Neutrophil (primary cell): ENCODE results near the gene MCM3AP.

ENCODE experiments used
- H3K27ac ChIP-seq: fragments of 200-600 bp; sonication (generic); 2 replicates; pipeline ENCODE4 v1.5.1; 2016; ENCODE audit warnings: mild to moderate bottlenecking, moderate library complexity
- H3K27me3 ChIP-seq: fragments of 200-600 bp; sonication (generic); 2 replicates; pipeline ENCODE4 v1.6.0; 2016; ENCODE audit warnings: mild to moderate bottlenecking
- H3K36me3 ChIP-seq: fragments of 200-600 bp; sonication (generic); 2 replicates; pipeline ENCODE4 v1.5.1; 2017
- H3K4me1 ChIP-seq, 2 experiments: fragments of 200-600 bp in 1 of 2; sonication (generic) in 1 of 2; 1 replicate in 1 of 2; 2 replicates in 1 of 2; pipeline versions ENCODE4 v1.5.1 to v1.6.1; 2013 to 2016; ENCODE audit warnings: low read depth in 1 of 2, low read length in 1 of 2, mild to moderate bottlenecking in 1 of 2, moderate library complexity in 1 of 2; ENCODE audit not compliant: control insufficient read depth in 1 of 2, insufficient read depth in 1 of 2
- H3K4me3 ChIP-seq, 2 experiments: fragments of 200-600 bp in 1 of 2; sonication (generic) in 1 of 2; 1 replicate in 1 of 2; 2 replicates in 1 of 2; pipeline ENCODE4 v1.5.1; 2013 to 2016; ENCODE audit warnings: low read depth in 1 of 2, low read length in 1 of 2, mild to moderate bottlenecking in 1 of 2, moderate library complexity in 1 of 2
- H3K9me3 ChIP-seq: fragments of 200-600 bp; sonication (generic); 2 replicates; pipeline ENCODE4 v1.5.1; 2016
- TF ChIP-seq, protein P1 (sequence below): fragments of 200-600 bp; sonication (generic); IDR thresholded peaks from 2 replicates; pipeline ENCODE4 v1.5.1; 2016; ENCODE audit warnings: antibody characterized with exemption

The MCM3AP gene

DNA sequence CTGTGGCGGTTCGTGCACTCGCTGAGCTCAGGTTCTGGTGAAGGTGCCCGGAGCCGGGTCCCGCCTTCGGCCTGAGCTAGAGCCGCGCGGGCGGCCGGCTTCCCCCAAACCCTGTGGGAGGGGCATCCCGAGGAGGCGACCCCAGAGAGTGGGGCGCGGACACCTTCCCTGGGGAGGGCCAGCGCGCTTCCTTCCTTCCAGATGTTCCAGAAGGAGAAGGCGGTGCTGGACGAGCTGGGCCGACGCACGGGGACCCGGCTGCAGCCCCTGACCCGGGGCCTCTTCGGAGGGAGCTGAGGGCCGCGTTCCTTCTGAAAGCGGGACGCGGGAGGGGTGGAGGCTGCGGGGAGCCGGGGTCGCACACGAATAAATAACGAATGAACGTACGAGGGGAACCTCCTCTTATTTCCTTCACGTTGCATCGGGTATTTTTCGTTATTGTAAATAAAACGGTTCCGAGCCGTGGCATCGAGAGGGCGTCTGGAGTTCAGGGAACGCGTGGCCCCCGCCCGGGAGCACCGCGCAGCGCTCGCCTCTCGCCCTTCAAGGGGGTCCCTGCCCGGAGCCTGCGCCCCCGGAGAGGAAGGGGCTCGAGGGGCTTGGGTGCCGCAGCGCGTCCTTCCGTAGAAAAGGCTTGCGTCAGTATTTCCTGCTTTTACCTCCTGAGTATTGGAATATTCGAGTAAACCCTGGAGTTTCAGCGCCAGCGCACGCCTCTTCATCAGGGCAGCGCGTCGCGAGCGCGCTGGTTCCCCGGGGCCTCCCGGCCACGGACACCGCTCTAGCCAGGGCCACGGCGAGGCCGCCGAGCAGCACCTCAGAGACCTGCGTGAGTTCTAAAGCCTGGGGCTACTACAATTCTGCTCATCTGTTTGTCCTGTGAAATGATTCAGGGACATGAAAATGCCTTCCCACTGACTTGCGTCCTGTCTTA is 12.2 kb upstream of the MCM3AP start:
- Histone ChIP-seq H3K36me3 (peaks cover 32% of the 10 kb centered on the region), H3K27ac (no peak overlapping the region), H3K9me3 (no peaks in the 10 kb centered on the region), H3K27me3 (peaks cover 41% of the 10 kb centered on the region), H3K4me3 (no peak overlapping the region), H3K4me1 (peaks cover 6 to 11% of the 10 kb centered on the region in 2 experiments)
- TF ChIP-seq, protein P1, sequence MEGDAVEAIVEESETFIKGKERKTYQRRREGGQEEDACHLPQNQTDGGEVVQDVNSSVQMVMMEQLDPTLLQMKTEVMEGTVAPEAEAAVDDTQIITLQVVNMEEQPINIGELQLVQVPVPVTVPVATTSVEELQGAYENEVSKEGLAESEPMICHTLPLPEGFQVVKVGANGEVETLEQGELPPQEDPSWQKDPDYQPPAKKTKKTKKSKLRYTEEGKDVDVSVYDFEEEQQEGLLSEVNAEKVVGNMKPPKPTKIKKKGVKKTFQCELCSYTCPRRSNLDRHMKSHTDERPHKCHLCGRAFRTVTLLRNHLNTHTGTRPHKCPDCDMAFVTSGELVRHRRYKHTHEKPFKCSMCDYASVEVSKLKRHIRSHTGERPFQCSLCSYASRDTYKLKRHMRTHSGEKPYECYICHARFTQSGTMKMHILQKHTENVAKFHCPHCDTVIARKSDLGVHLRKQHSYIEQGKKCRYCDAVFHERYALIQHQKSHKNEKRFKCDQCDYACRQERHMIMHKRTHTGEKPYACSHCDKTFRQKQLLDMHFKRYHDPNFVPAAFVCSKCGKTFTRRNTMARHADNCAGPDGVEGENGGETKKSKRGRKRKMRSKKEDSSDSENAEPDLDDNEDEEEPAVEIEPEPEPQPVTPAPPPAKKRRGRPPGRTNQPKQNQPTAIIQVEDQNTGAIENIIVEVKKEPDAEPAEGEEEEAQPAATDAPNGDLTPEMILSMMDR, result no peak

DNA sequence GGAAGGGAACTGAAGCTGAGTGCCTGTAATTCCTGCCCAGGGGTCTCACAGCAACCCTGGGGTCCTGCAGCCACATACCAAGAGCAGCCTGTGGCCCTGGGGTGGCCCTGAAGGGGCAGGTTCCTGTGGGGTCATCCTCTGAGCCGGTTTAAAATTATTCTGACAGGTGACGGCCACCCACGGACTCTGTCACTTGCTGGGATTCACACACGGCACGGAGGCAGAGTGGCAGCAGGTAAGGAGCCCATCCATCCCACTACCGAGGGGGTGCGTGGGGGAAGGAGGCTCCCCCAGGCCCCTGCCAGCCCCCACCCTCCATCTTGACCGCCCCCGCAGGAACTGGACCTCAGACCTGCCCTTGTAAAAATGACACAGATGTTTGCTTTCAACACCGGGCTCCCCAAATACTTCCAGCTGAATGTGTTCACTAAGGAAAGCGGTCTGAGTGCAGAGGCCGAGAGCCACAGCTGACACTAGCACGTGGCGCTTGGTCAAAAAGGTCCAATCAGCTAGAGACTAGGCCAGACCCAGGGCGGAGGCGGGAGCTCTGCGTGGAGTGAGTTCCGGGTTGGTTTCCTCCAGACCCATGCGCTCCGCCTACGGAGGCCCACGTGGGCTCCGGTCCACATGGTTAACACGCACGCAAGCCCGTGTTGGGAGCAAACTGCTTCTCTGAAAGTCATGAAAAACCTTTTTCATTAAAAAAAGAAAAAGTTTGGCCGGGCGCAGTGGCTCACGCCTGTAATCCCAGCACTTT is 10.8 kb upstream of the MCM3AP start:
- Histone ChIP-seq H3K27ac (no peak overlapping the region), H3K4me1 (peaks cover 8 to 14% of the 10 kb centered on the region in 2 experiments), H3K27me3 (peaks cover 41% of the 10 kb centered on the region), H3K36me3 (peaks cover 26% of the 10 kb centered on the region), H3K9me3 (no peaks in the 10 kb centered on the region), H3K4me3 (peak overlapping the region in 1 of 2 experiments; percentile 15)
- TF ChIP-seq, protein P1, result no peak

DNA sequence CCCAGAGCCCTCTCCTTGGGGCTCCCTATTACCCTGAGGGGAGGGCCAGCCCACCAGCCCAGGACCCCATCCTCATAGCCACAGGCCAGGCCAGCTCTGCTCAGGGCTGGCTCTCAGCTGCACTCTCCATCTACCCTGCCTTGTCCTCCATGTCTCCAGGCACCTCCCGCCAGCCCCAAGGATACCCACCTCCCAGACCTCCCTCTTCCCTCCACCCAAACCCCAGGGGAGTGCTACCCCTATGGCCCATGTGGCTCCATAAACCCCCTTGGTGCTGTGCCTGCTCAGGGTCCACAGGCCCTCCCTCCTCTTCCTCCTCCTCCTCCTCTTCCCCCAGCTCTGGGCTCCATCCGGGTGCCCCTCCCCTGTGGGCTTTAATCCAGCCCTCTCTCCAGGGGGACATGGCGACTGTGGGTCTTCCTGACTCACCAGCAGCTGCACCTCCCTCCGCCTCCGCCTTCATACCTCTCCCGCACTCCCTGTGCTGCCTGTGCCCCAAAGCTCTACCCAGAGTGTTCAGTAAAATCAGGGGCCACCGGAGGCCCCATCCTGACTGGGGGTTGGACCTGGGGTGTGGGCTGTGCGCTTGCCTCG is 9.9 kb upstream of the MCM3AP start:
- Histone ChIP-seq H3K27ac (no peak overlapping the region), H3K27me3 (peaks cover 41% of the 10 kb centered on the region), H3K36me3 (peaks cover 17% of the 10 kb centered on the region), H3K9me3 (no peaks in the 10 kb centered on the region), H3K4me3 (no peak overlapping the region), H3K4me1 (peaks cover 11 to 16% of the 10 kb centered on the region in 2 experiments)
- TF ChIP-seq, protein P1, result no peak

DNA sequence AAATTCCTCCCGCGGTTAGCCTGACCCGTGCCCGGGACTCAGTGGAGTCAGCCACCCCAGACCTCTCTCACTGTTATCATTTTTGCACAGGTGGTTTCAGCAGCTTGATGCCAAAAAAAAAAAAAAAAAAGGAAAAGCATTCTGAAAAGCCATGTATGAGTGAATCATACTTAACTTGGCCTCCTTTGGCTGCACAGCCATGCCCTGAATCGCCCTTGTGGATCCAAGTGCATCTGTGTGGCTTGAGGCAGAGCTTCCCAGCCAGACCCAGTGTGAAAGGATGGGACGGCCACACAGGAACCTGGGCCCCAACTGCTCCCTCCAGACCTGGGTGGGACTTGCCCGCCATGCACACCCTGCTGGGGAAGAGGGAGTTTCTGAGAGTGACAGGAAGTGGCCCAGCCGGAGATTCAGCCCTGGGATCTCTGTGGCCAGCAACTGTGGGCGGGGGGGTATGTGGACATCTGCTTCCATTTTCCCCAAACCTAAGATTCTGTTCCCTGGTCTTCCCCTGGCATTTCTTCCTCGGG is 9.3 kb upstream of the MCM3AP start:
- H3K27me3 ChIP-seq, result peaks cover 41% of the 10 kb centered on the region
- TF ChIP-seq, protein P1, result no peak
- no peak overlapping the region for H3K4me3 ChIP-seq
- H3K36me3 ChIP-seq, result peaks cover 12% of the 10 kb centered on the region
- no peak overlapping the region for H3K27ac ChIP-seq
- H3K4me1 ChIP-seq, result peaks cover 11 to 16% of the 10 kb centered on the region in 2 experiments
- H3K9me3 ChIP-seq, result no peaks in the 10 kb centered on the region

DNA sequence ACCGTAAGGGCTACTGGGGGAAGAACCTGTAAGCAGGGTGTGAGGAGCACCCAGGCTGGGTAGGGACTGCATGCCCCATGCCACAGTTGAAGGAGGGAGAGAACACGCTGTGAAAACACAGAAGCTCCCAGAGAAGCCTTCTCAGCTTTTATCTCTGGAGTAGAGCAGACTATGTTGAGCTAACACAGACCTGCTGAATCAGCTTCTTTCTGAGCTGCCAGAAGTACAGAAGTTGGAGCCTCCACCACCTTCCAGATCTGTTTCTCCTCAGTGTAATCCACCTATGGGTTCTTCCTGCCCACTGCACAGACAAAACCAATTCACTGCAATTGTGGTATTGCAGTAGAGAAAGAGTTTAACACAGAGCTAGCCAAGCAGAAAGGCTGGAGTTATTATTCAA is 6.2 kb upstream of the MCM3AP start:
- no peak overlapping the region for H3K27ac ChIP-seq
- peaks cover 9 to 16% of the 10 kb centered on the region in 2 experiments for H3K4me1 ChIP-seq
- no peaks in the 10 kb centered on the region for H3K9me3 ChIP-seq
- TF ChIP-seq, protein P1, result no peak
- peaks cover 7% of the 10 kb centered on the region for H3K36me3 ChIP-seq
- H3K27me3 ChIP-seq, result peaks cover 20% of the 10 kb centered on the region
- no peak overlapping the region for H3K4me3 ChIP-seq
